ENCODE data around the gene NBPF26. TPM values are rescaled to one million over a fixed set of nuclear protein-coding genes. Genes with fewer than 3 reads are reported as not detected.
"Not testable (repeated sequence)": the region's sequence is repeated elsewhere in the genome, so short reads cannot be mapped to it uniquely, and the experiment has no call there.

The NBPF26 gene
- total RNA-seq, 1 experiment from 2014 or later = 11.4 TPM

- H3K27me3 ChIP-seq, H3K4me3 ChIP-seq, H3K36me3 ChIP-seq, DNase-seq, H3K9me3 ChIP-seq: not testable (repeated sequence)
Observed at GRCh38 chr1:120849400-120850286, 125.9 kb downstream of the NBPF26 start.

- H3K36me3 ChIP-seq, H3K9me3 ChIP-seq, H3K27me3 ChIP-seq, DNase-seq: not testable (repeated sequence)
- H3K4me3 ChIP-seq = peak overlapping the region; percentile 40; the same call in 1 of the 2 replicates
Observed at GRCh38 chr1:120850287-120850536, 126.5 kb downstream of the NBPF26 start.

DNA sequence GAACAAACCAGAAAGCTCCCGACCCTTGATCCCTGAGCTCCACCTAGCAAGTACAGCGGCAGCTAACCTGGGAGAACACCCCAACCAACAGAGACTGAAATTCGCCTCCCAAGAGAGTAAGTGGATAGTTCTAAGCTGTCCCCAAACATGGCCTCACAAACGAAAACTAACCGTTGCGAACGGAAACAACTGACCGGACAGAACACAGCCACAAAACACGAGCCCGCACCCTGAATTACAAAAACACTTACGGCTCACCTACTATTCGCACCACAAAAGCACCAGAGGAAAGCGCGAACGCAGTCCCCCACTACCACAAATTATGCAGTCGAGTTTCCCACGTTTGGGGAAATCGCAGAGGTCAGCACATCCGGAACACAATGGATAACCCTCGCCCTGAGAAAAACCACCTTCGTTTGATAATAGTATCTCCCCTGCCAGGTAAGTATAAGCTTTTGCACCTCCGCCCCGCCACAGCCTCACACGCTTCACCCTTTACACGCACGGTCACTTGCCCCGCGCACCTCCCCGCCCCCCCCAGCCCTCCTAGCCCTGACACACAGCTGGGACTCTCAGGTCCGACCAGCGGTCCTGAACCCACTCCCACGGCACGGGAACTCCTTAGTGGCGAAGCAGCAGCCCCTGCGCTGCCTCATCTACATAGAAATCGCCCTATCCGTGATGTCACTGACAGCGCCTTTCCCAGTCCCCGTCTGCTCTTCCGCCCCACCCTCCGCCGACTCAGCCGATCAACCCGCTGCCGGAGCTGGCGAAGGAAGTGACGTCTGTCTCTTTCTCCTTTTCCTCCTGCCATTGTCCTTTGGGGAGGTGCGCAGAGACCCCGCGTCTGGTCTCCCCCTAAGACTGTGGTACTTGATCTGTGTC, 127.0 kb downstream of the NBPF26 start:
- not testable (repeated sequence) for H3K27me3 ChIP-seq, H3K9me3 ChIP-seq, H3K36me3 ChIP-seq
- peak; percentile 86 for DNase-seq
- H3K4me3 ChIP-seq = peak overlapping the region; percentile 40

DNA sequence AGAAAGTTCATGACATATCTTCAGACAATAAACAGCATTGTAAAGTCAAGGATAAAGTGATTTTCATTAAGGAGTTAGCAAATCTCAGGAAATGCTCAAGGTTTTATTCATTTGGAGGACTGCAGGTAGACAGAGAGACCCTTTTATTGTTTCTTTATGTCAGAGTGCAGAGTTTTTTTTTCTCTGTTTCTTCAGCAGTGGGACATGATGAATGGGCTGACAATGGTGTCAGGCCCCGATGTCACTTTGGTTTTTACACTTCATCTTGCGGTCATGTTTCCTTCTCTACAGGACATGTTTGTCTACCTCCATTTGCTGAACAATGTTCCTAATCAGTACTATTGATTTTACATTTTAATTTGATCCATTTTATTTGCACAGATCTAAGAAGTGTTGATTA, 134.4 kb downstream of the NBPF26 start:
- H3K4me3 ChIP-seq, H3K27me3 ChIP-seq, H3K9me3 ChIP-seq, DNase-seq, H3K36me3 ChIP-seq: not testable (repeated sequence)

DNA sequence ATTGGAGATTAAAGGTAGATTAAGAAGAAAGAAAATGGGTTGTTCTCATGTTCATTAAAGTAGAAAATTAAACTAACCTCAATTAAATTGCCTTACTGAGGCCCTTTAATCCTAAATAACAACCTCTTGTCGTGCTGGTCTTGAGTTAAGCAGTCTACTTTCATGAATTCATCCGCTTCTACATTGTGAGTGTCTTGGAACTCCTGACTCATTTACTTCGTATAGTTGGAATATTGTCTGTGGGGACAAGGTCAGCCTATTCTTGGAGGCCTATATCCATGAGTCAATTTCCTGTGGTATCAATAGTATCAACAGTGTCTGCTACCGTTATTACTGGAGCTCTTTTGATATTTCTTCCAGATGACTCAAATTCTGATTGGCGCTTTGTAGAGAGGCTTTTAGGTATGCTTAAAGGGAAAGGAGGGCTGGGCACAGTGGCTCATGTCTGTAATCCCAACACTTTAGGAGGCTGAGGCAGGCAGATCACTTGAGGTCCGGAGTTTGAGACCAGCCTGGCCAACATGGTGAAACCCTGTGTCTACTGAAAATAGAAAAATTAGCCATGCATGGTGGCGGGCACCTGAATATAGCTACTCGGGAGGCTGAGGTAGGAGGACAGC, 136.0 kb downstream of the NBPF26 start:
- H3K4me3 ChIP-seq, H3K9me3 ChIP-seq, H3K36me3 ChIP-seq, H3K27me3 ChIP-seq, DNase-seq: not testable (repeated sequence)

DNA sequence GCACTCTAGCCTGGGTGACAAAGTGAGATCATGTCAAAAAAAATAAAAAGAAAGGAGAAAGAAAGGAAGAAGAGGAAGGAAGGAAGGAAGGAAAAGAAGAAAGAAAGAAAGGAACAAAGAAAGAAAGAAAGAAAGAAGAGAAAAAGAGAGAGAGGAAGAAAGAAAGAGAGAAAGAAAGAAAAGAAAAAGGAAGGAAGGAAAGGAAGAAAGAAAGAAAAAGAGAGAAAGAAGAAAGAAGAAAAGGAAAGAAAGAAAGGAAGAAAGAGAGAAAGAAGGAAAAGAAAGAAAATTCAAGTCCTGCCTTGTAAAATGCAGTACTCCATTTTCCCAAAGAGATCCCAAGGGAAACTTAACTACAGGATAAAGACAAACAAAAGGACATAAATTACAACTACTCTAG, 154.5 kb downstream of the NBPF26 start:
- not testable (repeated sequence) for H3K9me3 ChIP-seq, H3K27me3 ChIP-seq, H3K4me3 ChIP-seq, H3K36me3 ChIP-seq, DNase-seq

- H3K36me3 ChIP-seq, H3K4me3 ChIP-seq, H3K27me3 ChIP-seq, H3K9me3 ChIP-seq, DNase-seq: not testable (repeated sequence)
Observed at GRCh38 chr1:120880056-120880455, 156.3 kb downstream of the NBPF26 start.

DNA sequence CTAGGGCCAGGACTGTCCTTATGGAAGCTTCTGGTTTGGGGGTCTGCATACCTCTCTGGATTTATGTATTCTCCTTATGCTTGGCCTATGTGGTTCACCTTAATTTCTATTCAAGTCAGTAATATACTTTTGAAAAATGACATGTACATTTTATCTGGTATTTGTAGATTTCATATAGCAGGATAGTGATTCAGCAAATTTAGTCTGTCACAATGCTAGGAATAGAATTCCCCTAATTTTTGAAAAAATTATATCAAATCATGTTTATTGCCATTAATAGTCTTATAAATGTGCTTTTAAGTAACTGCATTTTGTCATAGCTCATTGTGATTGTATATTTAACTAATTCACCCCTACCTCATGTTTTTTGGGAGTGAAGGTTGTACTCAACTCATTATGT, 158.2 kb downstream of the NBPF26 start:
- not testable (repeated sequence) for DNase-seq, H3K27me3 ChIP-seq, H3K4me3 ChIP-seq, H3K9me3 ChIP-seq, H3K36me3 ChIP-seq

Other genes with a start within 250 kb of the NBPF26 start
- gene PPIAL4A, start 165.8 kb downstream of the NBPF26 start, total RNA-seq (2014; rRNA removed; shearing (Covaris generic); ENCODE audit: low replicate concordance) = not detected in 2 replicates

All from MG63 (cell line).